ENCODE results near the gene DUSP3.

- TF ChIP-seq CTCF (IDR thresholded peaks at IDR 0.05) (no peak), POLR2A (IDR thresholded peaks at IDR 0.05) (no peak), EP300 (IDR thresholded peaks at IDR 0.05) (no peak)
Observed at GRCh38 chr17:43809121-43809520, 30.3 kb upstream of the DUSP3 start.

Data from ovary (tissue), 3 donors.